ENCODE measurements around the gene NF2.

DNA sequence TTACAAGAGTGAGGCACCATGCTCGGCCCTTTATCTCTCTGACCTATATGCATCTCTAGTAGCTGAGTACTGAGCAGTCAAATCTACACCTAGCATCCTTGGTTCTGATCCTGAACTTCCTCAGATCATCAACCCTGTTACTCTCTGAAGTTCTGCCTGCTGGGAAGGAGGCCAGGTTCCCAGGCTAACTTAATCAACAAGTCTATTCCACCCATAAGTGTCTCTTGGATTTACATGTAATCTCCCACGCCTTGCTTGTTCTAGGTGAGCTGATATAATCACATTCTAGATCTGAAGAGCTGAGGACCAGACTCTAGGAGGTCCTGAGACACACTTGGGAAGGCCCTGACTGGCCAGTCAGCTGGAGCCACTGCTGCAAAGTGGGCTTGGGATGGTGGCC lies 138.5 kb downstream of the NF2 start:
- TF ChIP-seq CTCF (IDR thresholded peaks at IDR 0.05; ENCODE audit: low read depth, low read length), result no peak
- no peak for TF ChIP-seq POLR2A (IDR thresholded peaks at IDR 0.05; ENCODE audit: extremely low read depth, insufficient read length)

Data from NB4 (cell line).